NCI-H69 (cell line): Measurements from ENCODE around the gene GMFB.
"Not testable (repeated sequence)": the region's sequence is repeated elsewhere in the genome, so short reads cannot be mapped to it uniquely, and the experiment has no call there.

ENCODE experiments used
- DNase-seq: peaks from one replicate; lab custom pipeline; 2025; lab: John Stamatoyannopoulos, UW

GMFB gene

DNA sequence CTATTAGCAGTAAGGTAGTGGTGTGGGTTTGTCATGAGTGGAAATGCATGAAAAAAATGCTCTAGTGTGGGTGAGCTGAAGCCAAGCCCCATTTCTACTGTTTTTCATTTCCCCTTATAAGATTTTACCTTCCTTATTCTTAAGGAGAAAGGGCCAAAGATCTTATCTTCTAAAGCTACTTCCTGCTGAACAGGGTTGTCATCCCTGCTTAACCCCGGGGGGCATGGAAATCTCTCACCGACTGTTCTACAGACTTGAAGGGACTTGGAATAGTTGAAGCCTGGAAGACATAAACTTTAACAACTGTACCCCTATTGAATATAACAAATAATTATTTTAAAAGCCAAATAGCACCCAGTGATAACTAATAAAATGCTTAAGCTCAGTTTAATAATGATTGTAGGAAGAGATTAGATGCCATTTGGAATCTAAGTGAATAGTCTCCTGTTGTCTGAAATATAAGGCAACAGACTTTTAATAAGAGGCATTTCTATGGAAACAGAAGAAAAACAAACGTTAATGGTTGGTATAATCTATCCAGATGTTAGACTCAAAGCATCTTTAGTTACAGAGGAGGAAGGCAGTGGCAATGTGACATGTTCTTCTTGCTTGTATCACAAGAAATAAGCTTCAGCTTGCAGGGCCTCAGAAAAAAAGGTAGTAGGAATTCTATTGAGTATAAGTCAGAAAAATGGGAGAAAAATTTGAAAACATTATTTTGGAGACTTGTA is 1.8 kb upstream of the GMFB start:
- peak; percentile 23 for DNase-seq

DNA sequence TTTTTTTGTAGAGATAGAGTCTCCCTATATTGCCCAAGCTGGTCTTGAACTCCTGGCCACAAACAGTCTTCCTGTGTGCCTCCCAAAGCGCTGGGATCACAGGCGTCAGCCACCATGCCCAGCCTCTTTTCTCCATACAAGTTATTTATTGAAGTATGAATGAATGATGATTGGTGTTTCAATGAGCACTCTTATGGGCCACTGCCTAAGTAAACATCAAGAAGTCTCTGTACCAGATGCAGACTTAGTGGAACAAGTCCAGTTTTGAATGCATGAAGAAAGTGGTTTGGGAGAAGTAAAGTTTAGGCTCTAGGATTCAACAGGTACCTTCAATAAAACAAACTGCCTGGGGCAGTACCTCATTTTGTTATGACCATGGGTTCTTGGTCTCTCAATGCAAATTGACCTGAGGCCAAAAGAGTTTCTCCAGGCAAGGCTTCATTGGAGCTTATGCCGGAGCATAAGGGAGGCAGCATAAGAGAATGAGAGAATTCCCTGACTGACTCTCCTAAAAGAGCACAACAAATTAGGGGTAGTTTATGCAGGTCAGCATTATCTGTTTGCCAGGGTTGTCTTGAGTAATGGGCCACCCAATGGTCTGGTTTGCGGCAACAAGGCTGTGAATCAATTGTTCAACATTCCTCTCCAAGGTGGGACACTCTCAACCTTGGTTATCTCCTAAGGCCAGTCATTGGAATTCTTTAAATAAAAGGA is 1.1 kb upstream of the GMFB start:
- peak; percentile 52 for DNase-seq

DNA sequence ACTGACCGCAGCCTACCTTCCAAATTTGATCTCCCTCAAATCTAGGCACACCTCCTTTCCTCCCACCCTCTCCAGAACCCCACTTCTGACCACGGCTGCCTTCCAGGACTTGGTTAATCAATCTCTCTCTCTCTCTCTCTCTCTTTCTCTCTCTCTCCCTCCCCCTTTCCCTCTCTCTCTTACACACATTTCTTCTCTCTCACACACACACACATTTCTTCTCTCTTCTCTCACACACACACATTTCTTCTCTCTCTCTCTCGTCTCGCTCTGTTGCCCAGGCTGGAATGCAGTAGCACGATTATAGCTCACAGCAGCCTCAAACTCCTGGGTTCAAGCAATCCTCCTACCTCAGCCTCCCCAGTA is 521 bp upstream of the GMFB start:
- DNase-seq, result no peak

DNA sequence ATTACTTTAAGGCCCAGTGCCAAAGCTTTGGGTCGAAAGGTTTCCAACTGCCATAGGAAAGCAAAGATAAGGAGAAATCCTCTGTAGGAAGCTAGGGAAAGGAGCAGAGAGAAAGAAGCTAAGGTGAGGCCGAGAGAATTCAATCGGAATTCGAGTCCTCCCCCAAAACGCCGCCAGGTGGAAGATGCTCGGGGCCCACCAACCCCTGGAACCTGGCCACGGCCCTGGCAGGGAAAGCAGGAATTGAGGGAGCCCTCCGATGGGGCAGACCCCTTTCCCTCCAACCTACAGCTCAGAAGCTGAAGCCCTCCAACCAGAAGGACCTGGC is 498 bp downstream of the GMFB start:
- no peak for DNase-seq

DNA sequence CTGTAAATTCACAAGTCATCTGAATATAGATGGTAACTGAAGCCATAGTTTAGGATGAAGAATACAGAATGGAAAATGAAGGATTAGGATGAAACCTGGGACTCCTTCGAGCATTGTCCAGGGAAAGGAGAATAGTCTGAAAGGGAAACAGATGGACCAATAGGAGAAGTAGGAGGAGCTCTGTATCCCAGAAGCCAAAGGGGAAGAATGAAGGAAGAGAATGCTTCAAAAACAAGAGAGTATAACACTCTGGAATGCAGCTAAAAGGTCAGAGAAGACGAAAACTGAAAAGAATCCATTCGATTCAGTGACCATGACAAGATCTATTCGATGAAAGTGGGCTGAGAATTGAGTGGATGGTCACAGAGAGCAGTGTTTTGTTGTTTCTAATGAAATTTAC is 1.0 kb downstream of the GMFB start:
- peak; percentile 36 for DNase-seq

DNA sequence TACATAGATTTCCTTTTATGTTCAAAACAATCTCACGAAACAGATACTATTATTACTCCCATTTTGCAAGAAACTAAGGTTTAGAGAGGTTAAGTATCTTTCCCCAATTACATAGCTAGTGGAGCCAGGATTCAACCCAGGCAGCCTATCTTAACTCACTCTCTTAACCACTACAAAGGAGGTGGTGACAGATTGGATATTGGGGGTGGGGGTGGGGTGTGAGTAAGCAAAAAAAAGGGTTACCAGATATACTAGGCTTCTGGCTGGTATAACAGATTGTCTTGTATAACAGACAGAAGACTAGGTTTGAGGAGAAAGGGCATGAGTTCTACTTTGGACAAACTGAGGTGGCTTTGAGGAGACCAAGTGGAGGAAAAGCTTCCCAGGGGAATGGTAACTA is 2.1 kb downstream of the GMFB start:
- DNase-seq, result no peak

DNA sequence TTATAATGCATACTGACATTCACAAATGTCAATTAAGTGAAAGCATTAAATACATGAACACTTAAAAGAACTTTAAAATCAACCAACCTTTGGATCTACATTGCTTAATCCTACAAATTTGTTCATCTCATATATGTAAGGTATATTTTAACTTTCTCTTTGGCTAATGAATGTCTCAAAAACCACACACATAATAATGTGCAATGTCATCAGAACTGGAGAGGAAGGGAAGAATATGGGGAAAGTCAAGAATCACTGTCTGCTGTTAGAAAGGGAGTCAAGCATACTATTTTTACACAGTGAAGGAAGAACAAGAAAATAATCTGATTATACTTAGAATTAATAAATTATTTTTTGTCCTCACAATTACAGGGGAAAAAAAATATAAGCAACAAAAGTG is 4.9 kb downstream of the GMFB start:
- no peak for DNase-seq

DNA sequence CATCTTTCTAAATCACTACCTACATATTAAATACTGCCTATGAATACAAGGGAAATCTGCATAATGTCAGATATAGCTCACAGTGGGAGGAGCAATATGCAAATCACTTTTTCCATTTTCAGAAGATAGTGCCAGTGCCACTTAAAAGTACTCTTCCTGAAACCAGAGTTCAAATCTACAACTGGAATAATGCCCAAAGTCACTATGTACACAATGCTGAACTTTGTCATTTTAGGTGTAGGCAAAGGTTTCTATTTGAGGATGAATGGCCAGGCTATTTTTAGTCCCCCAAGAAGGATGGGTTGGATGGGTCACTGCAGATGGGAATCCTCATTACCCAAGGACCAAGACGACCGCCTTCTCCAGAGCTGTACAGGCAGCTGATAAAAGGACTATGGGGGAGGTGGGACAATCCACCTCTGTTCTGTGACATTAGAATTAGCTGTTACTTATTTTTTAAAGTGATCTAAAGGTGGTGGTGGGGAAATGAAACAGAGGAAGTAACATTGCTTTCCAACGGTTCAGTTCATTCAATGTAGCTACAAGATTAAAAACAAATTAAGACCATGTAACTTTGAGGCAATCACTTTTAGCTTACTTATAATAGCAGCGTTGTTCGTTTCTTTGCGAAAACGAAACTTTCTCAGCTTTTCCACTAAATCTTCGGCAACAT is 5.6 kb downstream of the GMFB start:
- DNase-seq, result no peak

DNA sequence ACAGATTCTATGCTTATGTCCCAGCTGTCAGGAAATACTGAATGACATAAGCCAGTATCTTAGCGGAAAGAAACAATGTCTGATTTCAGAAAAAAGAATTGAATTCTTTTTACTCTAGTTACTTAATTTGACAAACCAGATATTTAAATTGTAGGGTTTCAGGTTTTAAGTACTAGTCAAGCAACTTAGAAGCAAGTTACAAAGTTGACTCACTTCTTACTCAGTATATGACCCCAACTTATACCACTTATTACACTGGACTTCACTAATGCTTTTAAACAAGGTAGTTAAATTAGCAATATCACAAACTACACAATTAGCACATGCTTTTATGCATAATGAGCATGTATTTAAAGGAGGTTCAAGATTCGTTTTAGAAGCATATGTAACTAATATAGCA is 7.1 kb downstream of the GMFB start:
- no peak for DNase-seq

DNA sequence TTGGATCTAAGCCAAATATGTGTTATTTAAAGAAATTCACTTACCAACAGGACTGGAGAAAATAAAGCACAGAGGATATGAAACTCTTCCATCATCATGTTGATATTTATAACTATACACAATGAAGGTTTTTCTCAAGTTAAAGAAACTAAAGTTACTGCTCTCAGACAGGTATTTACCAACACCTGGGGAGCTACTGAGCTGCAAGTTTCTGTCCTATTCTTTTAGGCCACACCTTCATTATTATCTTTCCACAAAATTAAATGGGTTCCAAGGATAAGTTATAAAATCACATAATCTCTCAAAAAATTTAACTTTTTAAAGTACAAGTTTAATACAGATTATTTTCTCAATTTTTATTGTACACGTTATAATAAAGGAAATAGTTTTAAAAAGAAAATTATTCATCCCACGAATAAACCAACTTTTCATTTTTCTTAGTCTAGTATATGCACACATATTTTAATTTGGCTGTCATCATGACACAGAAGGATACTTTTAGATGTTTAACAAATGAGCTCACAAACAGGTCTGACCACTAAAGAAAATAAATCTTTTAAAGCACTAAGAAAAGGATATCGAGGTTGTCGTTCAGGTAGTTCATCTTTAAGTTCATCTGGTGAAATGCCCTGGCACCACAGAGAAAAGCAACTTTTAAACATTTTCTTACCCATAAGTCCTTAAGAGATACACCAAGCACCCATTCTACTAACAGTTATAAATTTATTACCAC is 7.8 kb downstream of the GMFB start:
- DNase-seq, result no peak

DNA sequence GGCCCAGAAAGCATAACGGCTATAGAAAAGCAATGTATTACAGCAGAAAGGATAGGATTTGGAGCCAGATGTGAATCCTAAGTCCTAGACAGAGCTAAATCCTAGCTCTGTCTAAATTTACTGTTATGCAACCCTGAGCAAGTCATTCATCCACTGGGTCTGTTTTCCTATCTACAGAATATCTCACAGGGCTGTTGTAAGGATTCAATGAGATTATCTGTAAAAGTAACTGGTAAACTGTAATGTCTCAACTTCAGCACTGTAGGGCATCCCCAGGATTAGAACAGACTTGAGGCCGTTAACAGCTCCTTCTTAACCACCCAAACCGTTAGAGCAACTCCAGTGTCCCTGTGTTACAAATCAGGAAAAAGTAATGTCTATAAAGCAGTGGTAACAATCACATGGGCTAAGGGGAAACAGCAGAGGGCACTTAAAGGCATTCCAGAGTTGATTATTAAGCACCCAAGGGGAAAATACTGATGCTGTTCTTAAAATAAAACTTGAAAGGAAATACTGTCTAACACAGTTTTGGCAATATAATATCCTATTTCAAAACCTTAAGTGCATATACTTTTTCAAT is 10.1 kb downstream of the GMFB start:
- no peak for DNase-seq

DNA sequence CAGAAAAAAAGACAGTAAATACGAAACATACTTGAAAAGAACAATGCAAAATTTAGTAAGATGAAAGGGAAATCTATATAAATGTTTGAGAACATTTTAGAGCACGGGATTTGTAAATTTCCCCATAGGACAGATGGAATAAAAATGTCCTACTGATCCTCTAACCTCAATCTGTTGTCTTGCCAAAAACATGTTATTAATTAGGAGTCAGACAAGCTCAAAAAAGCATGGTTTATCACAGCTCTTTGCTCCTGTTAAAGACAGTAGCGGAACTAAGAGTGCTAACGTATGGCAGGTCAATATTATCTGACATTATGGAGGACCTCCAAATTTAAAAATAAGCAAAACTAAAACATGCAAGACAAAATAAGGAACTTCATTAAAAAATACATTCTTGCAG is 12.9 kb downstream of the GMFB start:
- no peak for DNase-seq

DNA sequence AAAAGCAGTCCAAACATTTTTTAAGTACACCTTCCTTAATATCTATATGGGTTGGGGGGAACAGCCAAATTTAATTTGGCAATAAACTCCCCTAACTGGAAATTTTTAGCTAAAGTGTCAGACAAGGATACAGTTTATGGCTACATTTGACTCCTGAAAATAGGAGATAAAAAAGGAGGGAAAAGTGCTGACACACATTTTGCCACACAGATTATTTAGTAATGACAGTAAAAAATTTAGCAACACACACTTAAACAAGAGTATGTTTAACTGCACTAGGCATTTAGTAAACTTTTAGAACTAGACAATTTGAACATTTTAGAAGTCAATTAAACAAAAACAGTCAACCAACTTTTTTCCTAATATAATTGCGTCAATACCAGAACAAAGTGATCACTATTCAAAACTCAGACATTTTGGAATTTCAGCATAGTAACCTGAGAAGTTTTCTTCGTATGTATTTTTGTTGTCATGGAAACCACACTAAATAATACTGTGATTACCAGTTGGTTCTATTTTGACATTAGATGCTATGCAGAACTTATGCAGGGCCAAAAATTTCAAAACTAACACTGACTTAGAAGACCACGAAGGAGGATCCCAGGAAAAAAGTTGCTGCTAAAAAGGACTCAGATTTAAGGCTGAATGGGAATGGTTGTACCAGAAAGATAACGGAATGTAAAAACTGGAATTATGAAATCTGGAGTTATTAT is 13.4 kb downstream of the GMFB start:
- no peak for DNase-seq

DNA sequence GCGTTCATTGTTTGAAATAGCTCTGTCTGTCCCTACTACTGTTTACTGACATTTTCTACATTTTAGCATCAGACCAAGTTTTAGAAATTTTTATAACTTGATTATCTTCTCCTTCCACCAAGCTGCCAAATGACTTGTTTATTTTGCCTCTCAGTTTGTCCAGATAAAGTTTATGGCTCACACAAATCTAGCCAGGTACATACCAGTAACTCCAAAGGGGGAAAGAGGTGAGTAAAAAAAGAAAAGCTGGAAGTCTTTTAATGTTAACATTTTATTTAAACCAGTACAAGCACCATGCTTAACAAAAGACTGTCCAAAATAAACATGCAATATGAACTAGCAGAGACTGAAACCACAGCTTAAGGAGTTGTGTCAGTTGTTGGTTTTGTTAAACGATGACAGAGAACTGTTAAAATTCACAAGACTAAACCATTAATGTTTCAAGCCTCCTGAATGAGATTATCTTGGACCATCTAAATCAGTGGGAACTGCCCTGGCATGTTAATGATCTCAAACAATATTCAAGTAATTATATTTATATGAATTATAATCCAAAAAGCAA is 14.5 kb downstream of the GMFB start:
- no peak for DNase-seq

DNA sequence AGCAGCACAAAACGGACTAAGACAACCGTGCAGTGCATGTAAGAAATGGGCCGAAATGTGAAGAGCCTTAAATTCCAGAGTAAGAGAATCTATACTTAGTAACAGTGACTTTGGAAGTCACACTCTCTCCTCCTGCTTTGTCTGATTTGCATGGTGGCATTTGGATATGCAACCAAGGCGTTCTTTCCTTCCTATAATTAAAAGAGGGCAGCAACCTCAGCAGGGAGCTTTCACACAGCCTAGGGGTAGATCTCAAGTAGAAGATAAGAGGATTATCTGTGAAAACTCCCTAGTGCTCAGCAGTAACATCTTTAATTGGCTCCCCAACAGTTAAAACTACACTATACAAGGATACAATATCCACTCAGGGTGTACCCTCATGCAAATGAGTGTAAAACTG is 16.5 kb downstream of the GMFB start:
- no peak for DNase-seq

DNA sequence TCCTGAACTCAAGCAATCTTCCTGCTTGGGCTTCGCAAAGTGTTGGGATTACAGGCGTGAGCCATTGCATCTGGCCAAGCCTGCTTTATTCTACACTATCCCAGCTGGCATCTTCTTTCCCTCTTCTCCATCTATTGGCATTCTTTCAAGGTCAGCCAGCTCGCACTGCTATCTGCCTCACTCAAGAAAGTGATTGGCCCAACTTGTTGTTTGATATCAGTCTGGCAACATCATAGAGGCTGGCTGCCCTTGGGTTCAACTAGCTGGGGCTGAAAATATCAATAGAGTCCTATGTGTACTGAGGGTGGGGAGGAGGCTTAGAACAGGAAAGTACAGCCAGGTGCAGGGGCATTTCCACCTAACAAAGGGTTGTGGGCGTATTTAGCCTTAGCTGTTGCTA is 17.1 kb downstream of the GMFB start:
- DNase-seq, result no peak

DNA sequence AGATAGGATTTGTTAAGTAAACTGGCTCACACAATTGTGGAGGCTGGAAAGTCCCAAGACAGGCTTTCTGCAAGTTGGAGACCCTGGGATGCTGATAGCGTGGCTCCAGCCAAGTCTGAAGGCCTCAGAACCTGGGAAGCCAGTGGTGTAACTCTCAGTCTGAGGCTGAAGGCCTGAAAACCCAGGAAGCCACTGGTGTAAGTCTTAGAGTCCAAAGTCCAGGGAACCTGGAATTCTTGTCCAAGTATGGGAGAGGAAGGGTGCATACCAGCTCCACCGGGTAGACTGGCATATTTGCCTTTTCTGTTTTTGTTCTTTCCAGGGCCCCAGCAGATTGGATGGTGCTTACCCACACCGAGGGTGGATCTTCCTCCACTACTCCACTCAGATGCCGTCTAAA is 18.1 kb downstream of the GMFB start:
- DNase-seq, result no peak

DNA sequence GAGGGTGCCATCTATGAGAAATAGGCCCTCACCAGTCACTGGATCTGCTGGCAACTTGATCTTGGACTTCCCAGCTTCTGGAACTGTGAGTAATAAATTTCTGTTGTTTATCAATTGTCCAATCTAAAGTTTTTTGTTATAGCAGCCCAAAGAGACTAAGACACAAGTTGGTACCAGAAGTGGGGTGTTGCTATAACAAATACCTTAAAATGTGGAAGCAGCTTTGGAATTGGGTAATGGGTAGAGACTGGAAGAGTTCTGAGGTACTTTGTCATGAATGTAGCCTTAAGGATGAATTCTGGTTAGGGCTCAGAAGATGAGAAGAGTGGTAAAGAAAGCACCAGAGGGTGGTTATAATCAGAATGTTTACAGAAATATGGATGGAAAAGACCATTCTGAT is 21.5 kb downstream of the GMFB start:
- no peak for DNase-seq

DNA sequence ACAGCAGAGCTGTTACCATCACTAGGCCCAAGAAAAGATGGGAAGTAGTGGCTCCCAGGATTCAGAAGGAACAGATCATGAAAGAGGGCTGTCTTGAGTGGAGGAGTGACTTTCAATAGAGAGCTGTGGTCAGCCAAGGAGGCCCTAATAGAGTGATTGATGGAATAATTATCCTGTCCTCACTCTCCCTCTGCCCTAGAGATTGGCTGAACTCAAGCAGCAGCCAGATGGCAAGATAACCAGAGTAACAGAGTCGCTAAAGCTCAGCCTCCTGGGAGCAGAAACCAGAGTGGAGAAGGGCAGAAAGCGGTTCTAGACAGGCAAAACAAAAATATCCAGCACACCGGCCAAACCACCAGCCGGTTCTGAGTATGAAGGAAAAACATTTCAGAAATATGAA is 23.1 kb downstream of the GMFB start:
- peak; percentile 18 for DNase-seq

DNA sequence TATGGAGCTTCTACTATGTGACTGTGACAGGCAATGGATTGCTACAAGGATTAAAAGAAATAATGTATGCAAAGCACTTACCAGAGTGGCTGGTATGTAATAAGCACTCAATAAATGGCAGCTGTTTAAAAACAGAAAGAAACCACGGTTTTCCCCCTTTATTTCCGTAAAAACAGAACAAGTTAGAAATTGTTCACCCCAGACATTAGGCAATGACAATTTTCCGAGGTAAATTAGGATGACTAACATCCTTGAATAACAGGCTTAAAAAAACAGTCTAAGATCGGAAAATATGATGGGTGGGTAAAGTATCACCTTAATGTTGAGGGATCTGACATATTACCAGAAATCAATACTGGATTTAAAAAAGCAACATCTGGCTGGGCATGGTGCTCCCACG is 26.7 kb downstream of the GMFB start:
- DNase-seq, result no peak

DNA sequence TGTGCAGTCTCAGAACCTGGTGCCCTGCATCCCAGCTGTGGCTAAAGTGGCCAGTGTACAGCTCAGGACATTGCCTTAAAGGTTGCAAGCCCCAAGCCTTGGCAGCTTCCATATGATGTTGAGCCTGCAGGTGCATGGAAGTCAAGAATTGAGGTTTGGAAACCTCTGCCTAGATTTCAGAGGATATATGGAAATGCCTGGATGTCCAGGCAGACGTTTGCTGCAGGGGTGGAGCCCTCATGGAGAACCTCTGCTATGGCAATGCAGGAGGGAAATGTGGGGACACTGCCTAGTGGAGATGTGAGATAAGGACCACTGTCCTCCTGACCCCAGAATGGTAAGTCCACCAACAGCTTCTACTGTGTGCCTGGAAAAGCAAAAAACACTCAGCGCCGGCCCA is 29.7 kb downstream of the GMFB start:
- DNase-seq, result no peak

DNA sequence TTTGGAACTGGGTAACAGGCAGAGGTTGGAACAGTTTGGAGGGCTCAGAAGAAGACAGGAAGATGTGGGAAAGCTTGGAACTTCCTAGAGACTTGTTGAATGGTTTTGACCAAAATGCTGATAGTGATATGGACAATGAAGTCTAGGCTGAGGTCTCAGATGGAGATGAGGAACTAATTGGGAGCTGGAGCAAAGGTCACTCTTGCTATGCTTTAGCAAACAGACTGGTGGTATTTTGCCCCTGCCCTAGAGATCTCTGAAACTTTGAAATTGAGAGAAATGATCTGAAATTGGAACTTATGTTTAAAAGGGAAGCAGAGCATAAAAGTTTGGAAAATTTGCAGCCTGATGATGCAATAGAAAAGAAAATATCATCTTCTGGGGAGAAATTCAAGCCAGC is 30.2 kb downstream of the GMFB start:
- DNase-seq, result not testable (repeated sequence)
